Activated CD4-positive, alpha-beta memory T cell treated with anti-CD3 and anti-CD28 coated beads for 36 hours (primary cell): Measurements from ENCODE around the gene ATP6V0E1. TPM values are rescaled to one million over a fixed set of nuclear protein-coding genes. Genes with fewer than 3 reads are reported as not detected.
"Not testable (repeated sequence)": the region's sequence is repeated elsewhere in the genome, so short reads cannot be mapped to it uniquely, and the experiment has no call there.

ENCODE experiments used
- CTCF ChIA-PET: fragments of 350-600 bp; sonication (Branson Sonifier 250); formaldehyde crosslinking; loops from one replicate; lab custom pipeline; 2021; ENCODE audit warnings: antibody characterized with exemption, inconsistent platforms; lab: Charles Lee
- POLR2A ChIA-PET: fragments of 350-600 bp; sonication (Branson Sonifier 250); formaldehyde crosslinking; loops from one replicate; lab custom pipeline; 2021; ENCODE audit warnings: antibody characterized with exemption; lab: Charles Lee
- DNase-seq: peaks from one replicate; pipeline ENCODE4 v3.0.0-alpha.2; 2020
- H3K27ac Mint-ChIP-seq: one replicate; pipeline ENCODE4 v1.8.0; 2021; ENCODE audit warnings: mixed read lengths
- H3K27me3 Mint-ChIP-seq: one replicate; pipeline ENCODE4 v1.8.0; 2021; ENCODE audit warnings: mixed read lengths
- H3K36me3 Mint-ChIP-seq: one replicate; pipeline ENCODE4 v1.8.0; 2021; ENCODE audit warnings: mixed read lengths
- H3K4me1 Mint-ChIP-seq: one replicate; pipeline ENCODE4 v1.8.0; 2021; ENCODE audit warnings: low read depth, mixed read lengths
- H3K4me3 Mint-ChIP-seq: one replicate; pipeline ENCODE4 v1.8.0; 2021; ENCODE audit warnings: mild to moderate bottlenecking, mixed read lengths
- H3K9me3 Mint-ChIP-seq: one replicate; pipeline ENCODE4 v1.8.0; 2021; ENCODE audit warnings: mixed read lengths
- intact Hi-C: fragments of 100-400 bp; cut with micrococcal nuclease; formaldehyde crosslinking; loops from one replicate; pipeline ENCODE4 v1.15.1; 2023
- total RNA-seq, 2 experiments: library from RNA; stranded (reverse); gene quantifications; one replicate each; pipeline ENCODE4 v1.2.3, GENCODE V29; 2021

Gene ATP6V0E1
- total RNA-seq, 2 experiments from 2014 or later = 116 to 121 TPM

DNA sequence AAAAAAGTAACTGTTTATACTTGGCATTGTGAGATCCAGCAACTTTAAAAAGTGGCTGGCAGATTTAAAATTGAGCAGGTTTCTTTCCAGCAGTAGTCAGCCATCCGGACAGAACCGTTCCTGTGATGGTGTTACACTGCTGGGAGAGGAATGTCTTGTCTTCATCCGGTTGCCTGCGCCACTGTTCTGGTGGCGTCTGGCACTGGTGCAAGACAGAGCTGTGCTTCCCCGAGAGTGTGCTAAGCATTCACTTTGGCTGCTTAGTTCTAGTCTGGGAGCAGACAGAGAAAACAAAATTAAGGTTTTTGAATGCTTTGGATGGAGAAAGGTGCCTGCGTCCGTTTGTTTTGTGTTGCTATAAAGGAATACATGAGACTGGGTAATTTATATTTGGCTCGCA lies 37.1 kb downstream of the ATP6V0E1 start:
- peaks cover 23% of the 10 kb centered on the region for H3K4me1 Mint-ChIP-seq
- H3K27ac Mint-ChIP-seq = no peak overlapping the region
- no peaks in the 10 kb centered on the region for H3K27me3 Mint-ChIP-seq
- ChIA-PET POLR2A (no interaction called here), CTCF (no interaction called here)
- intact Hi-C loops = no loop called here
- H3K36me3 Mint-ChIP-seq = peaks cover 32% of the 10 kb centered on the region
- peaks cover 3% of the 10 kb centered on the region for H3K9me3 Mint-ChIP-seq
- no peak for DNase-seq
- H3K4me3 Mint-ChIP-seq = no peak overlapping the region

DNA sequence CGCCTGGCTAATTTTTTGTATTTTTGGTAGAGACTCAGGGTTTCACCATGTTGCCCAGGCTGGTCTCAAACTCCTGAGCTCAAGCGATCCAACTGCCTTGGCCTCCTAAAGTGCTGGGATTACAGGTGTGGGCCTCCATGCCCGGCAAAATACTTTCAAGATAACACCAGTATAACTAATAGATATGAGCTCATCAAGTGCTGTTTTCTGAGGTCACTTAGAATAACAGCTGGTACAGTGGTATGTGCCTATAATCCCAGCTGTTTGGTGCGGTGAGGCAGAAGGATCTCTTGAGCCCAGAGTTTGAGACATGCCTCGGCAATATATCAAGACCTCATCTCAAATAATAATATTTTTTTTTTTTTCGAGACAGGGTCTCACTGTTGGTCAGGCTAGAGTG lies 42.1 kb downstream of the ATP6V0E1 start:
- no peak for DNase-seq
- H3K4me3 Mint-ChIP-seq = no peak overlapping the region
- POLR2A ChIA-PET = no interaction called here
- CTCF ChIA-PET = no interaction called here
- no peaks in the 10 kb centered on the region for H3K27me3 Mint-ChIP-seq
- H3K36me3 Mint-ChIP-seq = peaks cover 25% of the 10 kb centered on the region
- H3K27ac Mint-ChIP-seq = no peak overlapping the region
- peaks cover 10% of the 10 kb centered on the region for H3K4me1 Mint-ChIP-seq
- intact Hi-C loops = no loop called here
- H3K9me3 Mint-ChIP-seq = peaks cover 3% of the 10 kb centered on the region

GRCh38 chr5:173027905-173028304 lies 44.3 kb downstream of the ATP6V0E1 start:
- DNase-seq = no peak
- H3K4me3 Mint-ChIP-seq = no peak overlapping the region
- peaks cover 3% of the 10 kb centered on the region for H3K9me3 Mint-ChIP-seq
- no peak overlapping the region for H3K27ac Mint-ChIP-seq
- no peaks in the 10 kb centered on the region for H3K27me3 Mint-ChIP-seq
- POLR2A ChIA-PET = no interaction called here
- CTCF ChIA-PET = no interaction called here
- intact Hi-C loops = no loop called here
- peaks cover 10% of the 10 kb centered on the region for H3K4me1 Mint-ChIP-seq
- peaks cover 10% of the 10 kb centered on the region for H3K36me3 Mint-ChIP-seq

GRCh38 chr5:173028811-173029327 lies 45.3 kb downstream of the ATP6V0E1 start:
- no peak for DNase-seq
- intact Hi-C loops = no loop called here
- no peak overlapping the region for H3K27ac Mint-ChIP-seq
- CTCF ChIA-PET = interaction anchor here (1.1 to 1.5 kb wide), 2 partner anchors 10 to 45 kb away, joined by 3 to 7 read pairs; no protein-coding TSS in a partner anchor
- peaks cover 5% of the 10 kb centered on the region for H3K36me3 Mint-ChIP-seq
- H3K27me3 Mint-ChIP-seq = no peaks in the 10 kb centered on the region
- POLR2A ChIA-PET = interaction anchor here (1.2 kb wide), 1 partner anchor 11 kb away, joined by 5 read pairs; no protein-coding TSS in a partner anchor
- peaks cover 19% of the 10 kb centered on the region for H3K4me1 Mint-ChIP-seq
- no peak overlapping the region for H3K4me3 Mint-ChIP-seq
- peaks cover 3% of the 10 kb centered on the region for H3K9me3 Mint-ChIP-seq

DNA sequence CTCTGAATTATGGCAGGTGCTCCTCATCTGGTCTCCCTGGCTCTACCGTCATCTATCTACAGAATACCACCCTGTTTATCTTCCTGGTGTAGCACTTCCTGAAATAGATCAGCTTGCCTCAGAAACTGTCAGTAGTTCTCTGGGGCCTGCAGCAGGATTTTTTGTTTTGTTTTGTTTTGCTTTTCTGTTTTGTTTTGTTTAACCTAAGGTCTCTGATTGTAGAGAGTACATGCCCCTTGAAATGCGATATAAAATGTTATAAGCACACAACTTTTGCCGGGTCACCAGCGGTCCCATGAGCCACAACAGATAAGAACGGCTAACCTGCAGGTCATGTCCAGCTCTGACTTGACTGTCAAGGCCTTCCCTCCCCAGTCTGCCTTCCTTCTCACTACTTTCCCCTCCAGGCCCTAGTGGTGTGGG lies 45.9 kb downstream of the ATP6V0E1 start:
- intact Hi-C loops = no loop called here
- ChIA-PET CTCF (interaction anchor here (1.1 to 1.5 kb wide), 2 partner anchors 10 to 45 kb away, joined by 3 to 7 read pairs; no protein-coding TSS in a partner anchor), POLR2A (interaction anchor here (1.2 kb wide), 1 partner anchor 10 kb away, joined by 5 read pairs; no protein-coding TSS in a partner anchor)
- Mint-ChIP-seq H3K4me1 (peaks cover 22% of the 10 kb centered on the region), H3K27me3 (no peaks in the 10 kb centered on the region), H3K4me3 (no peak overlapping the region), H3K9me3 (peaks cover under 1% of the 10 kb centered on the region), H3K36me3 (peaks cover 8% of the 10 kb centered on the region), H3K27ac (no peak overlapping the region)
- no peak for DNase-seq

GRCh38 chr5:173032096-173032495 lies 48.5 kb downstream of the ATP6V0E1 start:
- H3K4me3 Mint-ChIP-seq, DNase-seq, H3K27me3 Mint-ChIP-seq, CTCF ChIA-PET, H3K9me3 Mint-ChIP-seq, POLR2A ChIA-PET, intact Hi-C loops, H3K27ac Mint-ChIP-seq: not testable (repeated sequence)
- Mint-ChIP-seq H3K4me1 (peaks cover 39% of the 10 kb centered on the region), H3K36me3 (peaks cover 19% of the 10 kb centered on the region)

DNA sequence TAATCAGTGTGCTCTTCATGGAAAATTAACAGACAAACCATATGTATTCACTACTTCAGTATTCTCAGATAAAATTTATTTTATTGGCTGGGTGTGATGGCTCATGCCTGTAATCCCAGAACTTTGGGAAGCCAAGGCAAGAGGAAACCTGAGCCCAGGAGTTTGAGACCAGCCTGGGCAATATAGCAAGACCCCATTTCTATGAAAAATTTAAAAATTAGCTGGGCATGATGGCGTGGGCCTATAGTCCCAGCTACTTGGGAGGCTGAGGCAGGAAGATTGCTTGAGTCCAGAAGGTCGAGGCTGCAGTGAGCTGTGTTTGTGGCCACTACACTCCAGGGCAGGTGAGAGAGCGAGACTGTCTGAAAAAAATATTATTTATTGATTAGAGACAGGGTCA lies 49.2 kb downstream of the ATP6V0E1 start:
- Mint-ChIP-seq H3K4me1 (peaks cover 42% of the 10 kb centered on the region), H3K4me3 (no peak overlapping the region), H3K9me3 (no peaks in the 10 kb centered on the region), H3K36me3 (peaks cover 19% of the 10 kb centered on the region), H3K27ac (no peak overlapping the region), H3K27me3 (no peaks in the 10 kb centered on the region)
- ChIA-PET POLR2A (no interaction called here), CTCF (interaction anchor here (0.7 to 1.3 kb wide), 2 partner anchors 11 to 49 kb away, joined by 3 read pairs; partner anchors contain the start of gene ATP6V0E1)
- intact Hi-C loops = no loop called here
- no peak for DNase-seq

- CTCF ChIA-PET = interaction anchor here (1.3 kb wide), 1 partner anchor 12 kb away, joined by 3 read pairs; no protein-coding TSS in a partner anchor
- DNase-seq = no peak
- intact Hi-C loops = loop anchor here (2.0 kb wide), 1 partner anchor 75 kb away; the partner anchor contains the start of gene RPL26L1
- Mint-ChIP-seq H3K27me3 (no peaks in the 10 kb centered on the region), H3K27ac (peak overlapping the region; percentile 83), H3K9me3 (no peaks in the 10 kb centered on the region), H3K4me1 (peaks cover 48% of the 10 kb centered on the region), H3K36me3 (peaks cover 19% of the 10 kb centered on the region), H3K4me3 (no peak overlapping the region)
- POLR2A ChIA-PET = no interaction called here
These were observed 50.4 kb downstream of the ATP6V0E1 start for GRCh38 chr5:173033923-173034322.

GRCh38 chr5:173035904-173036707 lies 52.5 kb downstream of the ATP6V0E1 start:
- POLR2A ChIA-PET = interaction anchor here (1.1 to 2.7 kb wide), 8 partner anchors 20 to 265 kb away, joined by 3 to 24 read pairs (median 9); partner anchors contain the start of genes ATP6V0E1 and DUSP1
- Mint-ChIP-seq H3K36me3 (peaks cover 21% of the 10 kb centered on the region), H3K27me3 (no peaks in the 10 kb centered on the region), H3K4me1 (peaks cover 64% of the 10 kb centered on the region), H3K27ac (peak overlapping the region; percentile 98), H3K4me3 (peak overlapping the region; percentile 78), H3K9me3 (no peaks in the 10 kb centered on the region)
- intact Hi-C loops = loop anchor here (1.0 to 2.0 kb wide), 6 partner anchors 20 to 108 kb away; partner anchors contain the start of genes BNIP1 and RPL26L1
- DNase-seq = peak; percentile 89
- CTCF ChIA-PET = interaction anchor here (0.9 to 3.1 kb wide), 7 partner anchors 18 to 537 kb away, joined by 3 to 25 read pairs (median 4); partner anchors contain the start of gene ATP6V0E1

DNA sequence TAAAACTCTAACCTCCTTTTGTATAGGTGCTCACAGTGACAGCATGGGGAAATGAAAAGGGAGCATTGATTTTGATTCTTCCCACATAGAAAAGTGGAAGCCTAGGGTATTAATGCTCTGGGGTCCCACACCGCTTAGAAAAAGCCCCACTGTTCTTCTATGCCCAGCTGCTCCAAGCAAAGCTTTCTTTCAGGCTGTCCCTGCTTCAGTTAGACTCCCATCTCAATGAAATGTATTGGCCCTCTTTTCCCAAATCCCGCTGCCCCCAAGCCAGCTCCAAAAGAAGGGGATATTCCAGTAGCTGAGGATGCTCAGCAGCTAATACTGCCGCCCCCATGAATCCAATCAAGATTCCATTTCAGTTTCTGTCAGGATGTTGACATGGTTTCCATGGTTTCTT lies 55.6 kb downstream of the ATP6V0E1 start:
- Mint-ChIP-seq H3K4me3 (no peak overlapping the region), H3K27me3 (no peaks in the 10 kb centered on the region), H3K9me3 (no peaks in the 10 kb centered on the region), H3K36me3 (peaks cover 18% of the 10 kb centered on the region), H3K27ac (peak overlapping the region; percentile 49), H3K4me1 (peaks cover 52% of the 10 kb centered on the region)
- DNase-seq = no peak
- intact Hi-C loops = no loop called here
- CTCF ChIA-PET = interaction anchor here (0.6 to 1.3 kb wide), 4 partner anchors 10 to 588 kb away, joined by 3 to 7 read pairs (median 4); no protein-coding TSS in a partner anchor
- POLR2A ChIA-PET = interaction anchor here (1.2 kb wide), 1 partner anchor 10 kb away, joined by 5 read pairs; no protein-coding TSS in a partner anchor

DNA sequence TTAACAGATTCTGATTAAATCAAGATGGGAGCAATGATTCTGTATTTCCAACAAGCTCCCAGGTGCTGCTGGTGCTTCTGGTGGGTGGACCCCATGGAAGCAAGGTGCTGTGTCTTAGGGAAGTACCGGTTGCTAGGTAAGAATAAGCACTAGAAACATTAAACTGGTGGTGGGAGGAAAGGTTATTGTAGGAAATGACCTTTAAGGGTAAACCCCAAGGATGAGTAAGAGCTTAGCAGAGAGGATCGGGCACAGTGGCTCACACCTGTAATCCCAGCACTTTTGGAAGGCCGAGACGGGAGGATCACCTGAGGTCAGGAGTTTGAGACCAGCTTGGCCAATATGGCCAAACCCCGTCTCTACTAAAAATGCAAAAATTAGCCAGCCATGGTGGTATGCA lies 56.4 kb downstream of the ATP6V0E1 start:
- peaks cover 44% of the 10 kb centered on the region for H3K4me1 Mint-ChIP-seq
- no peaks in the 10 kb centered on the region for H3K27me3 Mint-ChIP-seq
- no peak for DNase-seq
- no peak overlapping the region for H3K4me3 Mint-ChIP-seq
- ChIA-PET POLR2A (interaction anchor here (1.1 to 1.2 kb wide), 2 partner anchors 11 to 56 kb away, joined by 5 read pairs; partner anchors contain the start of gene ATP6V0E1), CTCF (interaction anchor here (1.3 kb wide), 1 partner anchor 11 kb away, joined by 7 read pairs; no protein-coding TSS in a partner anchor)
- intact Hi-C loops = no loop called here
- H3K9me3 Mint-ChIP-seq = no peaks in the 10 kb centered on the region
- H3K36me3 Mint-ChIP-seq = peaks cover 11% of the 10 kb centered on the region
- peak overlapping the region; percentile 49 for H3K27ac Mint-ChIP-seq
